VCaP (cell line): ENCODE data around the gene MYL6.
A peak's percentile ranks its signal among the peaks of the same experiment; 100 is the strongest.

Experiments
- H3K27ac ChIP-seq: fragments of 450-650 bp; 2 replicates; pipeline ENCODE4 v1.5.1; 2017
- CTCF ChIP-seq: fragments of 450-650 bp; conservative IDR thresholded peaks from 2 replicates; pipeline ENCODE4 v1.5.1; 2017; ENCODE audit warnings: mild to moderate bottlenecking, moderate library complexity

Gene MYL6

DNA sequence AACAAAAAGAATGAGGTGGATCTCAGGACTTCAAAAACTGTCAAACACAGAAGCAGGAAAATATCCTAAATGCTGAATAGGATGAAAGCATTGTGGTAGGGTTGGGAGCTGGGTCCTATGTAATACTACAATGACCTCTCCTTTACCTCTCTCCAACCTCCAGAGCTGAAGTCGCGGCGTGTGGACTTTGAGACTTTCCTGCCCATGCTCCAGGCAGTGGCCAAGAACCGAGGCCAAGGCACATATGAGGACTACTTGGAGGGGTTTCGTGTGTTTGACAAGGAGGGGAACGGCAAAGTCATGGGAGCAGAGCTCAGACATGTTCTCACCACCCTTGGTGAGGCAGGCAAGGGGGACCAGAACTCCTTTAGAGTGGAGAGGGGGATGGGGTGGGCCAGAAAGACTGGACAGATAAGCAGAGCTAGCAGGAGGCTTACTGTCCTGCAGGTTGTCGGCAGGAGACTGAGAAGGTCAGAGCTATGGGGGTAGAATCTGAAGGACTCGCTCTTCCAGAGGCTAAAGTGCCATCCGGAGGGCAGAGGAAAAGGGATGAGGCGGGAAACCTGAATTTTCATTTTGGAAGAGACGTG lies 2.8 kb upstream of the MYL6 start:
- H3K27ac ChIP-seq = peak overlapping the region; percentile 94
- no peak for TF ChIP-seq CTCF

DNA sequence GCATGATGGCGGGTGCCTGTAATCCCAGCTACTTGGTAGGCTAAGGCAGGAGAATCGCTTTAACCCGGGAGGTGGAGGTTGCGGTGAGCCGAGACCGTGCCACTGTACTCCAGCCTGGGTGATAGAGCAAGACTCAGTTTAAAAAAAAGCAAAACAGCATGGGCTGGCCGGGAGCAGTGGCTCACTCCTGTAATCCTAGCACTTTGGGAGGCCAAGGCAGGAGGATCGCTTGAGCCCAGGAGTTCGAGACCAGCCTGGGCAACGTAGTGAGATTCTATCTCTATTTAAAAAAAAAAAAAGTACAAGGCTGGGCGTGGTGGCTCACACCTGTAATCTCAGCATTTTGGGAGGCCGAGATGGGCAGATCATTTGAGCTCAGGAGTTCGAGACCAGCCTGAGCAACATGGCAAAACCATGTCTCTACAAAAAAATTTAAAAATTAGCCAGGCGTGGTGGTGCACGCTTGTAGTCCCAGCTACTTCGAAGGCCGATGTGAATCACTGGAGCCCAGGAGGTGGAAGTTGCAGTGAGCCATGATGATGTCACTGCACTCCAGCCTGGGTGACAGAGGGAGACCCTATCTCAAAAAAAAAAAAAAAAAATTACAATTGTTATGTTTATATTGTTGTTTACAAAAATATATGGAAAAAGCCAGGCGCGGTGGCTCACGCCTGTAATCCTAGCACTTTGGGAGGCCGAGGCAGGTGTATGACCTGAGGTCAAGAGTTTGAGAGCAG lies 1.5 kb upstream of the MYL6 start:
- H3K27ac ChIP-seq = peak overlapping the region; percentile 94

GRCh38 chr12:56157201-56158028 lies 744 bp upstream of the MYL6 start:
- TF ChIP-seq CTCF = peak; percentile 62
- H3K27ac ChIP-seq = peak overlapping the region; percentile 94

DNA sequence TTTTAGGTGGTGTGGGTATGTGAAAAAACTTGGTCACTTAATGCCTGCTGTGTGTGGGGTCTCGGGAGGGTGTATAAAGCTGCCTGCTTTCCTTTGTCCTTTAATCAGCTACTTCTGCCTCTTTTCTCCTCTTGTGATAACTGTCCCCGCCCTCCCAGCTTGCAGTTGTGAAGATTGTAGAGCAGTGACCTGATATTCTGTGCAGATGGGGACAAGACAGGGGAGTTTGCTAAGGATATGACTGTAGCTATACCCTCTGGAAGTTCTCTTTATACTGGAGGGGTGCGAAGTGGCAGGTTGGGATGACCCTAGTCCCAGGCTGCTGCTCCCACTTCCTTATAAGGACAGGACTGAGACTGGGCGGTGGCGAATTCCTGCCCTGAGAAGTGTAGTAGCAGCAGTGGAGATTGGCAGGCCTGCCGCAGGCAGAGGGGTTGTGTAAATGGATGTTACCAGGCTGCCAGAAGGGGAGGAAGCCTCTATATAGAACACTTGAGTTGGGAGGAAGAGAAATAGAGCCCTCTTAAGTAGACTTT lies 835 bp downstream of the MYL6 start:
- H3K27ac ChIP-seq = peak overlapping the region; percentile 94
- no peak for TF ChIP-seq CTCF

DNA sequence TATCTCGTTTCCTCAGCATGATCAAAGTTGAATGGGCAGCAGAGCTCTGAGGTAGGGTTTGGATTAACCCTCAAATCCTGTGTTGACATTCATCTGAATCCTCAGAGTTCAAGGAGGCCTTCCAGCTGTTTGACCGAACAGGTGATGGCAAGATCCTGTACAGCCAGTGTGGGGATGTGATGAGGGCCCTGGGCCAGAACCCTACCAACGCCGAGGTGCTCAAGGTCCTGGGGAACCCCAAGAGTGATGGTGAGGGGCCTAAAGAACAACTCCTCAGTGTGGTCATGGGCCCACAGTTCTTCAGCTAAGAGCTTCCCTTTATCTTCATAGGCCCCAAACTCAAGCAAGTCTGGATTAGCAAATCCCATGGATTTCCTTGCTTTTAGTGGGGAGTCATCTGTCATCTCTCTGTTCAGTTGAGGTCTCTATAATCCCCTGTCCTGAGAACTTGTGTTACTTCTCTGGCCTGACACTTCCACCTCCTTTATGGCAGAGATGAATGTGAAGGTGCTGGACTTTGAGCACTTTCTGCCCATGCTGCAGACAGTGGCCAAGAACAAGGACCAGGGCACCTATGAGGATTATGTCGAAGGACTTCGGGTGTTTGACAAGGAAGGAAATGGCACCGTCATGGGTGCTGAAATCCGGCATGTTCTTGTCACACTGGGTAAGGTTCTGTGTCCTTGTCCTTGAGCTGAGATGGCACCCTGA lies 1.5 kb downstream of the MYL6 start:
- TF ChIP-seq CTCF = no peak
- H3K27ac ChIP-seq = peak overlapping the region; percentile 94

DNA sequence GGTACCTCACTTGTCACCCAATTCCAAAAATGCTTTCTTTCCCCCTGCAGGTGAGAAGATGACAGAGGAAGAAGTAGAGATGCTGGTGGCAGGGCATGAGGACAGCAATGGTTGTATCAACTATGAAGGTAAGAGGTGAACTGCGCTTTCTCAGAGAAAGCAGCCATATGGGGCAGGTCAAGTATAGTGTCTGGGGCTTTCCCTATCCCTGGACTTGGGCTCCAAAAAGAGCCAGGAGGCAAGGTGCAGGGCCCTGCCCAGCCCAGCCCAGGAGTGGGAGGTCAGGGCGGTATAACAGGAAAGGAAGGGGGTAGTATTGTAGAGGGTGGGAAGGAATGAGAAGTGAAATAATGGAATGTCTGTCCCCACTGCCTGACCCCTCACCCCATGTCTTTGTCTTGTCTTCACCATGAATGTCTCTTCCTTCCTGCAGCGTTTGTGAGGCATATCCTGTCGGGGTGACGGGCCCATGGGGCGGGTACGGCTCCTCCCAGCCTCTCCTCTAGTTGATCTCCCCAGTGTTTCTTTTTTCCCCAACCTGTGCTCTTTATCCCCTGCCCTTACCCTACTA lies 2.1 kb downstream of the MYL6 start:
- peak overlapping the region; percentile 94 for H3K27ac ChIP-seq
- no peak for TF ChIP-seq CTCF

DNA sequence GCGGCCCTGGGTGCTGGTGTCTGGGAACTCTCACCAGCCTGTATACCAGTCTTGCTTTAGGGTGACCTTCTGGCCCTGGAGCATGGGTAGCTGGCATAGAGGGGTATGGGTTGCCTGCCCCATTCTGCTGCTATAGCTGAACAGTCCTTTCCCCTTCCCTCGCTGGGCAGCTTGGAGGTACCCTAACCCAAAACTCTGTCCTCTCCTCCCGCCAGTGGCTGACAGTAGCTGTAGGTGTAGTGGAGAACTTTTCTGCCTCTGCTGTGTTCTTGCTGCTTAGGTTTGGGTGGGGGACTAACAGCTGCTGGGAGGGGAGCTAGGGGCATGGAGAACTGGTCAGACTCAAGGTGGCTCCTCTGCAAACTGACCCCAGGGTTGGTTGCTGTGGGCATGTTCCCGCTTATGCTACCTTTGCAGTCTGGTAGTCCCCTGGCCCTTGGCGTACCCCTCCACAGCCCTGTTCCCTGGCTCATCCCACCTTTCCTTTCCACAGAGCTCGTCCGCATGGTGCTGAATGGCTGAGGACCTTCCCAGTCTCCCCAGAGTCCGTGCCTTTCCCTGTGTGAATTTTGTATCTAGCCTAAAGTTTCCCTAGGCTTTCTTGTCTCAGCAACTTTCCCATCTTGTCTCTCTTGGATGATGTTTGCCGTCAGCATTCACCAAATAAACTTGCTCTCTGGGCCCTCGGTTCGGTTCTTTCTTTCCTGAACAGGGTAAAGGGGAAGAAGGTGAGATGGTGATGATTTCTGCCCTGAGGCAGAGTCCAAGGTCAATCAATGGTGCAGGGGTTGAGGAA lies 2.9 kb downstream of the MYL6 start:
- H3K27ac ChIP-seq = peak overlapping the region; percentile 94; the same call in 1 of the 2 replicates
- no peak for TF ChIP-seq CTCF
